HG03520 (cell line): ENCODE results near the gene PPFIA1.

Experiments used
- ATAC-seq: cut with Tn5 transposase; IDR thresholded peaks from one replicate; pipeline ENCODE4 v1.9.1; 2021; ENCODE audit warnings: mild to moderate bottlenecking, moderate library complexity; ENCODE audit not compliant: unreplicated experiment

The PPFIA1 gene

DNA sequence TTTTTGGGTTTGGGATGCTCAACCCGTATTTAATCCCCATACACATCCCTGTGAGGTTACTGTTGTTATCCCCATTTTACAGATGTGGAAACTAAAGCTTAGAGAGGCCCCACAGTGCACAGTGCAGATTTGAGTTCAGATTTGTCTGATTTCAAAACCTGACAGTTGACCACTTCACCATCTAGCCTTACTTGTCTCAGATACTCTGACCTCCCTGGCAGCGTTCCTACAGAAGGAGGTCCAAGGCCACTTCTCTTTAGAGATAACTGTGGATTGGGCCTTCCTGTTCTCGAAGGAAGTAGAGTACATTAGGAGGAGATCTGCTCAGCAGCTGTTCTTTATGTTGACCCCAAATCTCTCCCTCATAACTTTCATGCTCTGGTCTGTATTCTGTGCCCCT is 81.2 kb downstream of the PPFIA1 start:
- ATAC-seq: no peak

DNA sequence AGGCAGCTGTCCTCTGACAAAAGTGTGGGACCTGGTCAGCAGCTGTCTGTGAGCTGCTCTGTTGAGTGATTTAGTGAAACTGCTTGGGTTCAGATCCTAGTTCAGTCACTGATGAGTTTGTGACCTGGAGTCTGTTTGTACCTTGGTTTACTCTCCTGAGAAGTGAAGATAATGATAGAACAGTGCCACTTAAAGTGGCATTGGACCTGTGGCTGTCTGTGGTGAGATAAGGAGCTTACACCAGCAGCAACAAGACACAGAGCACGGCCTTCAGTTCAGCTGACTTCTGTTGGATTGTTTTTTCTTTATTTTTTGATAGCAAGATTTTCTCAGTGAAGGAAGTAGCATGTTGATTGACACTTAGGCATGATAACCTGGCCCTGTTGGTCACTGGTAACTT is 81.6 kb downstream of the PPFIA1 start:
- no peak for ATAC-seq

DNA sequence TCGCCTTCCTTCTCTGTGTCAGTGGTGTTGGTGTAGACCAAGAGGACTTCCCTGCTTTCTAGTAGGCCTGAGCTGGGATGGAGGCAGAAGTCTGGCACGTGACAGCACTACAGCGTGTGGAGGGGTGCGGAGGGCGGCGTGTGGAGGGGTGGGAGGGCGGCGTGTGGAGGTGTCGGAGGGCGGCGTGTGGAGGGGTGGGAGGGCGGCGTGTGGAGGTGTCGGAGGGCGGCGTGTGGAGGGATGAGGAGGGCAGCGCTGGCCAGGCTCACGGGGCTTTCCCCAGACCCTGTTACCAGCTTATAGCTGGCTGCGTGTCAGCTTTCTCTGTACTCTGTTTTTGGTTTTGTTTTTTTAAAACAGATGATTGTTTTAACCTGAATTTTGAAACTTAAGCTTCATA is 82.1 kb downstream of the PPFIA1 start:
- ATAC-seq: no peak

DNA sequence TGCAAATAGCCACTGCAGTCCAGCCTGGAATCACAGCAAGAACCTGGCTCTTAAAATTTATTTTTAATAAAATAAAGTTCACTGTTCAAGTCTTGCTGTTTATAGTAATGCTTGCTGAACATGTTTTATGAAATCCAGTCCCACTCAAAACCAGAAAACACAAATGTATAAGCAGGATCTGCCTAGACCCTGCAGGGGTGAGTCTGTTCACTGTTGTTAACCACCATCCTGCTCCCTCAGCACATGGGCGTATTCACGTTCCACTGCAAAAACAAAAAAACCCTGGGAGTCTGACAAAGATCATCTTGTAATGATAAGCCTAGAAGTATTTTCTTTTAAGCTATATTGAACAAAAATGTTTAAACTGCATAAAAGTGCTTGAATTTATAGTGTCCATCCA is 82.8 kb downstream of the PPFIA1 start:
- ATAC-seq: no peak

DNA sequence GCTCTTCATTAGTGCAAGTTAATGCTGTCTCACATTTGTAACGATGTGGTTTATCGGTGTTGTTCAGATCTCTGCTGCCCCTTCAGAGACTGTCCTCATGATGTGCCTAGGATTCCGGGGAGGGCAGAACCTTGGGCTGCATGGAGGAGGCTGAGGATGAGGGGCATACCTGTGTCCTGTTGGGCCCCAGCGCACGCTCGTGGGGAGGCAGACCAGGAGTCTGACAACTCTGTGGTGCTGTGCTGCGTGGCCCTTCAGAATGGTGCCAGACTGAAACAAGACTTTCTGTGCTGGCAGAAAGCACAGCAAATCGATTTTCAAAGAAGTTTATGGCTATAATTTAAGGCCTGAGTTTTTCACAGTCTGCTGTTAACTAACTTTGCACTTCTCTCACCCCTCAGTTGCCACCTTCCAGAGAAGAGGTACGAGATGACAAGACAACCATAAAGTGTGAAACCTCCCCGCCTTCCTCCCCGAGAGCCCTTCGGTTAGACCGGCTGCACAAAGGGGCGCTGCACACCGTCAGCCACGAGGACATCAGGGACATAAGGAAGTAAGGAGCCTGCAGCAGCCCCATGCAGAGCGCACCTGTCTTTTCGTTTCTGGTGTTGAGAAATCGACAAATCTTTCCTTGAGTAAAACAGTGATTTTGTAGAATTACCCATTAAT is 83.5 kb downstream of the PPFIA1 start:
- ATAC-seq: no peak

DNA sequence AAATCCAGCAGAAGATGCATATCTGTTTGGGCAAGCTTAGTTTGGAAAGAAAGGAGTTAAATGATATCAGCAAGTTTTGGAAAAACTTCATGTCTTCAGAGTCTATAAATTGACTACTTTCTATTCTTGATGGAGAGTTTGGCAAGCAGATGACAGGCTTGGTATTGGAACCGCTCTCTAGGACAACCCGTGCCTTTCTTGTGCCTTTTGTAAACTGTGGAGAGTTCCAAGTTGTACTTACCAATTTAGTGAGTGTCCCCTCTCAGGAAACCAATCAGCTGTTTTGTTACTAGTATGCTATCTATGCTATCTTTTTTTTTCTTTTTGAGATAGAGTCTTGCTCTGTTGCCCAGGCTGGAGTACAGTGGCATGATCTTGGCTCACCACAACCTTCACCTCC is 84.1 kb downstream of the PPFIA1 start:
- no peak for ATAC-seq

DNA sequence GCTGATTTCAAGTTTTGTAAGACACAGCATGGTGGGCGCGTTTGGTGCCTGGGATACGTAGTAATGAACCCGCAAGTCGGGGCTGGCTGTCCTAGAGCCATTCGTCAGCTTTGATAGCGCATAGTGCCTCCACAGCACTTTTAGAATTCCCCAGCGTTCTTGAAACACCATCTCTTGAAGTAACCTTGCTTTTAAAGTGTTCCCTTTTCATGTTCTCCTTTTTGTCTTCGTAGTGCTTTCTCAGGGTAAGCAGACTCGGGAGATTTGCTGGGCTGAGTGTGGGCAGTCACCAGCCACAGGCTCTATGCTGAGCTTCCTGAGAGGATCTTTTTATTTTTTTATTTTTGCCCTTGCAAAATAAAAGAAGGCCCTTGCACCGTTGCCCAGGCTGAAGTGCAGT is 88.3 kb downstream of the PPFIA1 start:
- ATAC-seq: no peak

DNA sequence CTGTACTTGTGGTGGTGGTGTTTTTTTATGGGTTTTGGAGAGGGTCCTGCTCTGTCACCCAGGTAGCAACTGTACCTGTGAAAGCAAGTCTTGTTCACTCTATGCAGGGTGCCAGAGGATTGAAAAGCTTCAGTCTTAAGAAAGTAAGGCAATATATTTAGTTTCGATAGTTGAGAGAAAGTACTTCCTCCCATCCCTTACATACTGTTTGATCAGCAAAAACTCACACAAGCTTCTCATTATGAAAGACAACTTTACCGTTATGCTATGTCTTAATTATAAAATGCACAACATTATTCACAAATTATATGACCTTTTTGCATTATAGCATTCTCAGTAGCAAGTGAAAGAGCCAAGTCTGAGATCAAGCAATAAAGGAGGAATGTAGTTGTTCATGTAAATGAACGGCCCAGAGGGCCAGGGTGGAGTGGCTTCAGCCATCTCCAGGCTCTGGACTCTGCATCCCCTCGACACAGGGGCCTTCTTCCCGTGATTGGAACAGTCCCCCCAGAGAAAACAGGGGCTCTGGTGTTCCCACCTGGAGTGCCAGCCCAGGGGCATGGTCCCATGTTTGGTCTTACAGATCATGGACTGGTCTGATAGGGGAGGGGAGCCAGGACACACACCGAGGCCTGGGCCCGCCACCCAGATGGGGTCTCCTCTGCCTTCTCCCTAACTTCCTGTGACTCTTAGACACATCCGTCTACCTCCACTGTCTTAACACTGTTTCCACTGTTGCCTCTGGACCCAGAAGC is 89.1 kb downstream of the PPFIA1 start:
- no peak for ATAC-seq

DNA sequence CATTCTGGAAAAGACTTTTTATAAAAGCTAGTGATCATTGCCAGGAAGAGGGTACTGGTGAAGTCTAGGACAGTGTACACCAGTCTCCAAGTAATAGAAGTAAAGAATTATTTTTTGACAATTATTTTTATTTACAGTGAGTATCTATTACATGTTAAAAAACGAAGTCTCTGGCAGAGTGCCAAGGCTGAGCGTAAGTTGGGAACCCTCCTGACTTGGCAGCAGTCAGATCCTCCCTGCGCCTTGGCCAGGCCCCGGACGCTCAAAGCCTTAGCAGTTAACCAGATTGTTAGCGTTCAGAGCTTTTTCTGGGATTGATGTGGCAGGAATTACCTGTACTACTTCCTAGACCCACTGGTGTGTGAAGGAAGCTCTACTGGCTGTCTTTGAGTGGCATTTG is 89.7 kb downstream of the PPFIA1 start:
- no peak for ATAC-seq

DNA sequence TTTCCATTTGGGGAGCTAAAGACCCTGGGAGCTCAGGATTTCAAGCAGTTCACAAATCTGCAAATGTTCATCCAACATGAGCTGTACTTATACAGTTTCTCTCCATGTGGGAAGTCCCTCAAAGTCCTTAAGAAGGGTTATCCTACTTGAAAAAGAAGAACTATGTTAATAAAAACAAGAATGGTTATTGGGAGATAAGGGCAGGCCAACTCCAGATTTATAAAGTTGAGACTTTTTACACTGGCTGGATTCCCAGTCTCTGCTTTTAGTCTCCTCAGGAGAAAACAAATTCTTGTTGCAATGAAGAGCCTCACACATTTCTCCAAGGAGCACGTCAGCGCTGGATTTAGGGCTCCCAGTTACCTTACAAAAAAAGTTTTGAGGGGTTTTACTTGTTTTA is 93.7 kb downstream of the PPFIA1 start:
- no peak for ATAC-seq

DNA sequence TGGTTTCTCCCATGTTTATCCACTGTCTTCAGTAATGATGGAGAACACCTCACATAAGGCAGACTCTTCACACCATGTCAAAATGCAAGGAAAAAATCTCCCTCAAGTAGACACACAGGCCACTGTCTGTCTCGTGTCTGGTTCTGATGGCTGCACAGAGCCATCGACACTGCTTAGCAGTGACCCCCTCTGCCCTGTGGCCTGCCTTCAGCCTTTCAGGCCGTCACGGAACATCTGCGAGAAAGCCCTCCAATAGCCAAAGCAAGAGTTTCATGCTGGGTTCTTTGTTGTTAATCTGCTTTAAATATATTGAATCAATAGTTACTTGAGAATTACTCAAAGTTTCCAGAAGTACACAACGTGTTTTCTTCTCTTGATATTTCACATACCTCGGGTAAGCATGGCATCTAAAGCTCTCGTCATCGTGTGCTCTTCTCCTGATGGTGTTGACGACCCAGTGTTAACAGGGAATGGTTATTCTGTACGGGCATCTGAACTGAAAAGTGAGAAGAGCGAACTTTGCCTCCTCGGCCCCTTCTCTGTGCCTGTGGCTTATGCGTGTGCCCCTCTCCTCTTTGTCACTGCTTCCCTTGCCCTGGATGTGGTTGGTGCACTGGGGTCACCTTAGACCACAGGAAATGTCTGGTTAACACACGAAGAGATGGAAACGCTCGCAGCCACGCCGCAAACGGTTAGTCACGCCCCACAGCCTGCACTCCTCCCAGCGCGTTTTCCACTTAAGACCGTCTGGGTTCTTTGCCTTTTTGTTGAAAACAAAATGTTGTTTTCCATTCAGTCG is 94.5 kb downstream of the PPFIA1 start:
- ATAC-seq: no peak

DNA sequence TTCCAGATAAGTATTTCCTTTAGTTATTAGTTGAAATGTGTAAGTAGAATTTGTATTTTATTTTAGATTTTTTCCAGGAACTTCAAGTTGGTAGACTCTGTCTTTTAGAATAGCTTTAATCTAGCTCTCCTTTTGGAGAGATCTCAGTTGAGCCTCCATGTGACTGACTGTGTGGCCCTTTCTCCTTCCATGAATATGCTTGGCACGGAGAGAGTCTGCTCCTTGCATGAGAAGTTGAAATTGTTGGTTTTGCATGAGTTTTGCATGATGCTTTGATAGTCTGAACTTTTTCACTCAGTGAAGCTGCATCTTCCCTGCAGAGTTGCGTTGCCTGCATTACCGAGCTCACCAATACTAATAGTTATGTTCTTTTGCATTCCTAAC is 95.0 kb downstream of the PPFIA1 start:
- ATAC-seq: no peak

DNA sequence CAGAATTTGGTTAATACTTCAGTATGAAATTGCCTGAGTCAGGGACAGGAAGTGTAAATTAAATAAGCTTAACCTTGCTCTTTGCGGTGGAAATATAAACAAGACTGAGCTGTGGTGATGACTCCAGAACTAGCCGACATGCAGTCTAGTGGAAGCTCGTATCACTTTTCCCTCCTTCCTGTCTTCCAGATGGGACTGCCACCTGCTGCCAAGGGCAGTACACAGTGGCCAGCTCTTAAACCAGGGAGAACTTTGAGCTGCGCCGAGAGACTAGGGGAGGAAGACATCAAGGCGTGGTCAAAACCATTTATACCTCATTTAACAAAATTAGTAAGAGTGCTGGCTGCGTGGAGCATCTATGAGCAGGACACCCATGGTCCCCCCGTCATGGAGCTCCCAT is 96.6 kb downstream of the PPFIA1 start:
- ATAC-seq: no peak

DNA sequence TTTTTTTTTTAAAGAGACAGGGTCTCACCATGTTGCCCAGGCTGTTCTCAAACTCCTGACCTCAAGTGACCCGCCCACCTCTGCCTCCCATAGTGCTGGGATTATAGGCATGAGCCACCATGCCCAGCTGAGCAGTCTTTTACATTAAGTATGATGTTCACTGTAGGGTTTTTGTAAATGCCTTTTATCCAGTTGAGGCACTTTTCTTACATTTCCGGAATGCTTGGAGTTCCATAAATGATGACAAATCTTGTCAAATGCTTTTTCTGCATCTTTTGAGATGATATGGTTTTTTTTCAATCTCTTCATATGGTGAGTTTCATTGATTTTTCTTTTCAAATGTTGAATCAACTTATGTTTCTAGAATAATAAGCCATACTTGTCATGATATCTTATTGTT is 98.5 kb downstream of the PPFIA1 start:
- ATAC-seq: no peak

DNA sequence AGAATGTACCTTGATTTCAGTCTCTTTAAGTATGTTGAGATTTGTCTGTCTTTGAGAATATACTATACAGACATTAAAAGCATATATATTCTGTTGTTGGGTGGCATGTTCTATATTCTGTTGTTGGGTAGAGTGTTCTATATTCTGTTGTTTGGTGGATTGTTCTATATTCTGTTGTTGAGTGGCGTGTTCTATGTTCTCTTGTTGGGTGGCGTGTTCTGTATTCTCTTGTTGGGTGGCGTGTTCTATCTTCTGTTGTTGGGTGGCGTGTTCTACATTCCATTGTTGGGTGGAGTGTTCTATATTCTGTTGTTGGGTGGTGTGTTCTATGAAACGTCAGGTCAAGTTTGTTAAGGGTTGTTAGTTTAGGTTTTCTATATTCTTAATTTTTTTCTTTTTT is 100.8 kb downstream of the PPFIA1 start:
- ATAC-seq: no peak

DNA sequence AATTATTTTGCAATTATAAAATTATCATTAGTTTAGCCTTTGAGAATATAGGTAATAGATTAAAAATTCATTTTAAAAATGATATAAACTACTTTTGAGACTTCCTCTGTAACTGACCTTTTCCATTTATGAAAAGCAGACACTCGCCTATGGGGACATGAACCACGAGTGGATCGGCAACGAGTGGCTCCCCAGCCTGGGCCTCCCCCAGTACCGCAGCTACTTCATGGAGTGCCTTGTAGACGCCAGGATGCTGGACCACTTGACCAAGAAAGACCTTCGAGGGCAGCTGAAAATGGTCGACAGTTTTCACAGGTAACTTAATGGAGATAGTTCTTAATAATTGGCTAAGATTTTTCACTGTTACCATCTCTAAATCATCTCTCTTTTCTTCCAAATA is 101.6 kb downstream of the PPFIA1 start:
- no peak for ATAC-seq

DNA sequence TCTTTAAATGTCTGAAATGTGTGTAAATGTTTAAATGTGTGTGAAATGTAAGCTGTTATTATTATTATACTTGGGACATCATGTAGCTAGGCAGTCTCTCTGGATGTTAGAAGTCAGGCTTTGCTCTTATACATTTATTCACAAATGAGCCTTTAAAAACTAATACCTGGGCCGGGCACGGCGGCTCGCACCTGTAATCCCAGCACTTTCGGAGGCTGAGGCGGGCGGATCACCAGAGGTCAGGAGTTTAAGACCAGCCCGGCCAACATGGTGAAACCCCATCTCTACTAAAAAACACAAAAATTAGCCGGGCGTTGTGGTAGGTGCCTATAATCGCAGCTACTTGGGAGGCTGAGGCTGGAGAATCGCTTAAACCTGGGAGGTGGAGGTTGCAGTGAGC is 106.1 kb downstream of the PPFIA1 start:
- no peak for ATAC-seq

DNA sequence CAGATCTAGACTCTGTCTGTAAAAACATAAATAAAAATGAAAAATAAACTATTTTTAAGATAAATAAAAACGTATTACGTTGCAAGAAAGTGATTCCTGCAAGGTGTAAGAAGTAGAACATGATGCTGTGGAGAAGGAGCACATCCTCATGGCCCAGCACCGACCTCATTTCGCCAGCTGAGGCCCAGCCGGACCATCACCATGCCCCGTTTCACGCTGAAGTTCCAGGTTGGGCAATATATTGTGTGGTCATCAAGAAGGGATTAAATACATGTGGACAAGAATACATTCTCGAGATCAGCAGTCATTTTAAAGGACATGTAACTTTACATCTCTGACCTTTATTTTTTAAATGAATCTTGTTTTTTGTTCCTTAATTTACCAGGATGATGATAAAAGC is 107.2 kb downstream of the PPFIA1 start:
- no peak for ATAC-seq

DNA sequence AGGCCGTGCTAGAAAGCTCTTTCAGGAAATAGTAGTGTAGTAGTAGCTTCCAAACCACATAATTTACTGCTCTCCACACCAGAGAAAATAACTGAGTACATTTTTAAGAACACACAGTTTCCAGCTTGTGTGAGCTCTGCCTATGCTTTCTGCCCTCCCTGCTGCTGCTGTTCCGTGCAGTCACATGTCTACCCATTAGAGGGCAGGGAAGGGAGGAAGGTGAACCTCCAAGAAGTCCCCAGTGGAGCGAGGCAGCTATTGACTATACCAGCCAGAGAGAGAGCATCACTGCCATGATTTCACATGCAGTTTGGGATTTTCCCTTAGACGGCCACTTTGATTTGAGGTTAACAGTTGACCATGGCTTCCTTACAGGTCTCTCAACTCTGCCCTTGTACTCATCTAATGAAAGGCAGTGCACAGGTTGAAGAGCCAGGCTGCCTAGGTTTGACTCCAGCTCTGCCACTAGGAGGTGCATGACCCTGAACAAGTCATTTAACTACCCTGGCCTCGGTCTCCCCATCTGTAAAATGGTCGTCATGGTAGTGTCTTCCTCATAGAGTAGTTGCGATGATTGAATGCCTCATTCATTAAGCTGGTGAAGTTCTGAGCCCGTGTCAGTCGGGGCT is 108.1 kb downstream of the PPFIA1 start:
- no peak for ATAC-seq

DNA sequence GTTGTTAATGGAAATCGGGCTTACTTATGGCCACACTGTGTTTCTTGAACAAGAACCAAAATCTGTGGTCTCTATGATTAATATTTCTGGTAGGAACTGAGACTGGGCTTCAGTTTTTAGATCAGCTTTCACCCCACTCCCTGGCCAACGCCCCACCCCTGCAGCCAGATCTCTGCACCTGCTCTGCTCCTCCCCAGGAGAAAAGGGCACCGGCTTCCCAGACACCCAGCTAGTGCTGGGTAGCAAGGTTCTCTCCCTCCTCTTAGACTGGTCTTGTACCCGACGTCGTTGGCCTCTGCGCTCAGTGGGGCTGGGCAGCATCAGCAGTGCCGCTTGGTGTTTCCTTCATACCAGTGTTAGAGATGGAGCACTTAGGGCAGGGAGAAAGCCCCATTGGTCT is 110.9 kb downstream of the PPFIA1 start:
- no peak for ATAC-seq
